ENCODE measurements around the gene LITAF. TPM values are rescaled to one million over a fixed set of nuclear protein-coding genes. Genes with fewer than 3 reads are reported as not detected.

The LITAF gene
- total RNA-seq, 1 donor from 2014 or later, result 179 TPM

GRCh38 chr16:11626657-11627291 lies 40.1 kb upstream of the LITAF start:
- no peak for DNase-seq (ENCODE audit: extremely low spot score, unreplicated experiment)
- no peaks in the 10 kb centered on the region for H3K27me3 Mint-ChIP-seq (ENCODE audit: unreplicated experiment)
- H3K4me3 Mint-ChIP-seq (ENCODE audit: unreplicated experiment), result no peak overlapping the region
- no peaks in the 10 kb centered on the region for H3K36me3 Mint-ChIP-seq (ENCODE audit: unreplicated experiment)
- no peaks in the 10 kb centered on the region for H3K9me3 Mint-ChIP-seq (ENCODE audit: unreplicated experiment)
- TF ChIP-seq, protein P1, sequence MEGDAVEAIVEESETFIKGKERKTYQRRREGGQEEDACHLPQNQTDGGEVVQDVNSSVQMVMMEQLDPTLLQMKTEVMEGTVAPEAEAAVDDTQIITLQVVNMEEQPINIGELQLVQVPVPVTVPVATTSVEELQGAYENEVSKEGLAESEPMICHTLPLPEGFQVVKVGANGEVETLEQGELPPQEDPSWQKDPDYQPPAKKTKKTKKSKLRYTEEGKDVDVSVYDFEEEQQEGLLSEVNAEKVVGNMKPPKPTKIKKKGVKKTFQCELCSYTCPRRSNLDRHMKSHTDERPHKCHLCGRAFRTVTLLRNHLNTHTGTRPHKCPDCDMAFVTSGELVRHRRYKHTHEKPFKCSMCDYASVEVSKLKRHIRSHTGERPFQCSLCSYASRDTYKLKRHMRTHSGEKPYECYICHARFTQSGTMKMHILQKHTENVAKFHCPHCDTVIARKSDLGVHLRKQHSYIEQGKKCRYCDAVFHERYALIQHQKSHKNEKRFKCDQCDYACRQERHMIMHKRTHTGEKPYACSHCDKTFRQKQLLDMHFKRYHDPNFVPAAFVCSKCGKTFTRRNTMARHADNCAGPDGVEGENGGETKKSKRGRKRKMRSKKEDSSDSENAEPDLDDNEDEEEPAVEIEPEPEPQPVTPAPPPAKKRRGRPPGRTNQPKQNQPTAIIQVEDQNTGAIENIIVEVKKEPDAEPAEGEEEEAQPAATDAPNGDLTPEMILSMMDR (IDR thresholded peaks at IDR 0.05), result no peak
- H3K27ac Mint-ChIP-seq (ENCODE audit: unreplicated experiment), result peak overlapping the region; percentile 34
- H3K4me1 Mint-ChIP-seq (ENCODE audit: unreplicated experiment), result peaks cover 74% of the 10 kb centered on the region

DNA sequence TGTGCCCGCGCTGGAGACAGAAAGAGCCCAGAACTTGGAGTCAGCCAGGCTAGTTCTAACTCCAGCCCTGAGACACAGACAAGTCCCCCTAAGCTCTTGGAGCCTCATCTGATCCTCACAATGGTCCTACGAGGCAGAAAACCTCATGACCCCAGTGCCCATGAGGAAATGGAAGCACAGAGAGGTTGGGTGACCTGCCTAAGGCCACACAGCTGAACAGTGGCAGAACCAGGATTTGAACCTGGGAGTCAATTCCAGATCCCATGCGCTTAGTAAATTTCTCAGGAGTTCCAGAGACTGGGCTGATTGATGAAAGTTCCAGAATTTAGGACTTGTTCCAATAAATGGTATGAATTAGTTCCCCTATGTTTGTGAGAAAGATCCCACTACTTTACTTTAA lies 39.0 kb upstream of the LITAF start:
- DNase-seq (ENCODE audit: extremely low spot score, unreplicated experiment), result no peak
- Mint-ChIP-seq H3K27ac (ENCODE audit: unreplicated experiment) (no peak overlapping the region), H3K4me3 (ENCODE audit: unreplicated experiment) (no peak overlapping the region), H3K36me3 (ENCODE audit: unreplicated experiment) (no peaks in the 10 kb centered on the region), H3K9me3 (ENCODE audit: unreplicated experiment) (no peaks in the 10 kb centered on the region), H3K4me1 (ENCODE audit: unreplicated experiment) (peaks cover 74% of the 10 kb centered on the region), H3K27me3 (ENCODE audit: unreplicated experiment) (no peaks in the 10 kb centered on the region)
- TF ChIP-seq, protein P1 (IDR thresholded peaks at IDR 0.05), result no peak

DNA sequence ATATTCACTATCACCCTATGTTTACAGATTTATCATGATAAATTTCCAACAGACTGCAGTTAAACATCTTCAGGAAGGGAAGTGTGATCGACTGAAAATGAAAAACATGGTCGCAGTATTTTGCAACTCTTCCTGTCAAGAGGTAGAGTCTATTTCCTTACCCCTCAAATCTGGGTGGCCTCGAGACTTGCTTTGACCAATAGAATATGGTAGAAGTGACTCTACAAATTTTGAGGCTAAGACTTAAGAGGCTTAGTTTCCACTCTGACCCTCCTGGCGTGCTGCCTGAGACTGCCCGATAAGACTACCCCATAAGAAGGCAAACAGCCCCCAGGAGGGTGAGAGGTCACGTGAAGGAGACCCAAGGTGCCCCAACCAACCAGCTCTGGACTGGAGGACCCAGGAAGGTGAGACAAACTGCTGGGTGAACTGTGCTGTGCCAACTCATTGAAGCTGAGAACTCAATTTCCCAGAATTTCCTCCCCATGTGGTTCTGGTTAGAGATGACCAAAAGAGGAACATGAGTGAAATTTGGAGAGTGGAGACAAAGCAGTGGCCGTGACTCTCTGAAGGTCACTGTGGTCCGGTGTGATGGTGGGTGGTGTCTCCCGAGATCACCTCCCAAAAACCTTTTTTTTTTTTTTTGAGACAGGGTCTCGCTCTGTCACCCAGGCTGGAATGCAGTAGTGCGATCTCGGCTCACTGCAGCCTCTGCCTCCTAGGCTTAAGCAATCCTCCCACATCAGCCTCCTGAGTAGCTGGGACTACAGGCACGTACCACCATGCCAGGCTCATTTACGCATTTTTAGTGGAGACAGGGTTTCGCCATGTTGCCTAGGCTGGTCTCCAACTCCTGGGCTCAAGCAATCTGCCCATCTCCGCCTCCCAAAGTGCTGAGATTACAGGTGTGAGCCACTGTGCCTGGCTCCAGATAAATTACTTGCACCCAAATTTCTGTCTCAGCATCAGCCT lies 38.2 kb upstream of the LITAF start:
- peak overlapping the region; percentile 31 for H3K27ac Mint-ChIP-seq (ENCODE audit: unreplicated experiment)
- no peak overlapping the region for H3K4me3 Mint-ChIP-seq (ENCODE audit: unreplicated experiment)
- H3K27me3 Mint-ChIP-seq (ENCODE audit: unreplicated experiment), result no peaks in the 10 kb centered on the region
- H3K9me3 Mint-ChIP-seq (ENCODE audit: unreplicated experiment), result peaks cover 4% of the 10 kb centered on the region
- DNase-seq (ENCODE audit: extremely low spot score, unreplicated experiment), result no peak
- TF ChIP-seq, protein P1 (IDR thresholded peaks at IDR 0.05), result no peak
- peaks cover 3% of the 10 kb centered on the region for H3K36me3 Mint-ChIP-seq (ENCODE audit: unreplicated experiment)
- H3K4me1 Mint-ChIP-seq (ENCODE audit: unreplicated experiment), result peaks cover 74% of the 10 kb centered on the region

DNA sequence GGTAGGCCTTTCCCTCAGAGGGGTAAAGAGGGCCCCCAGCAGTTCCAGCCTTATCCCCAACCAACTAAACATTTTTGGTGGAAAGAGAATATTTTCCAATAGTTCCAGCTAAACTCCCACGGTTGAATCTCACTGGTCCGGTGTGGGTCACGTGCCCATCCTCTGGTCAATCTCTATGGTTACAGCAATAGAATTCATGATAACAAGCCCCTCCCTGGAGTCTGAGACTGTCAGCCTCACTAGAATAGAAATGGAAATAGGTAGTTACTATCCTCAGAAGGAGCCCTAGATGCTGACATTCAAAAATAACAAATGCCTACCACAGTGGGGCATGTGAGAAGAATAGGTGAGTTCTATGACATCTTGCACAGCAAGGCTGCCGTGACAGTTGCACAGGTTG lies 37.5 kb upstream of the LITAF start:
- no peaks in the 10 kb centered on the region for H3K27me3 Mint-ChIP-seq (ENCODE audit: unreplicated experiment)
- TF ChIP-seq, protein P1 (IDR thresholded peaks at IDR 0.05), result no peak
- H3K4me3 Mint-ChIP-seq (ENCODE audit: unreplicated experiment), result no peak overlapping the region
- peaks cover 73% of the 10 kb centered on the region for H3K4me1 Mint-ChIP-seq (ENCODE audit: unreplicated experiment)
- no peak for DNase-seq (ENCODE audit: extremely low spot score, unreplicated experiment)
- H3K36me3 Mint-ChIP-seq (ENCODE audit: unreplicated experiment), result peaks cover 3% of the 10 kb centered on the region
- H3K9me3 Mint-ChIP-seq (ENCODE audit: unreplicated experiment), result peaks cover 4% of the 10 kb centered on the region
- H3K27ac Mint-ChIP-seq (ENCODE audit: unreplicated experiment), result peak overlapping the region; percentile 70

Data from osteocyte (in vitro differentiated cells).